CD4-positive, alpha-beta memory T cell (primary cell): ENCODE measurements around the gene BBX. TPM values are rescaled to one million over a fixed set of nuclear protein-coding genes. Genes with fewer than 3 reads are reported as not detected.

Experiments
- CTCF ChIA-PET: fragments of 350-600 bp; sonication (Branson Sonifier 250); formaldehyde crosslinking; loops from one replicate; lab custom pipeline; 2021; ENCODE audit warnings: inconsistent platforms; ENCODE audit not compliant: partially characterized antibody; lab: Charles Lee
- POLR2A ChIA-PET: fragments of 350-600 bp; sonication (Branson Sonifier 250); formaldehyde crosslinking; loops from one replicate; lab custom pipeline; 2021; ENCODE audit not compliant: partially characterized antibody; lab: Charles Lee
- DNase-seq, 5 donors: peaks; one replicate each; pipeline versions ENCODE4 v3.0.0 to v3.0.0-alpha.2; 2020 to 2022; ENCODE audit warnings: mixed read lengths in 1 of 5
- H3K27ac ChIP-seq: one replicate; pipeline ENCODE4 v1.7.0; 2013; ENCODE audit warnings: low read depth, low read length
- H3K27me3 ChIP-seq: 2 replicates; pipeline ENCODE4 v1.7.0; 2013; ENCODE audit warnings: mild to moderate bottlenecking, low read length, moderate library complexity; ENCODE audit not compliant: insufficient read depth
- H3K36me3 ChIP-seq: 2 replicates; pipeline ENCODE4 v1.7.0; 2013; ENCODE audit warnings: mild to moderate bottlenecking, low read length, moderate library complexity; ENCODE audit not compliant: insufficient read depth
- H3K4me1 ChIP-seq: 2 replicates; pipeline ENCODE4 v1.7.0; 2013; ENCODE audit warnings: mild to moderate bottlenecking, low read length, moderate library complexity; ENCODE audit not compliant: insufficient read depth
- H3K4me3 ChIP-seq, 2 donors: one replicate each; pipeline ENCODE4 v1.7.0; 2013; ENCODE audit warnings: low read length in 2 of 2, mild to moderate bottlenecking in 1 of 2
- H3K9me3 ChIP-seq, 2 donors: one replicate each; pipeline ENCODE4 v1.7.0; 2013; ENCODE audit warnings: low read length in 2 of 2, control low read depth in 1 of 2; ENCODE audit not compliant: control insufficient read depth in 1 of 2
- H3K27ac Mint-ChIP-seq, 7 donors: one replicate each; pipeline ENCODE4 v1.8.0; 2020 to 2021; ENCODE audit warnings: mixed read lengths in 7 of 7, mild to moderate bottlenecking in 6 of 7, inconsistent platforms in 3 of 7, moderate library complexity in 3 of 7
- H3K27me3 Mint-ChIP-seq, 2 donors: one replicate each; pipeline ENCODE4 v1.8.0; 2020 to 2021; ENCODE audit warnings: mixed read lengths in 2 of 2
- H3K36me3 Mint-ChIP-seq, 2 donors: one replicate each; pipeline ENCODE4 v1.8.0; 2020 to 2021; ENCODE audit warnings: mixed read lengths in 2 of 2, inconsistent platforms in 1 of 2, mild to moderate bottlenecking in 1 of 2
- H3K4me1 Mint-ChIP-seq, 4 donors: one replicate each; pipeline ENCODE4 v1.8.0; 2020 to 2021; ENCODE audit warnings: mixed read lengths in 4 of 4, mild to moderate bottlenecking in 1 of 4
- H3K4me3 Mint-ChIP-seq, 8 donors: one replicate each; pipeline ENCODE4 v1.8.0; 2020 to 2021; ENCODE audit warnings: mixed read lengths in 8 of 8, mild to moderate bottlenecking in 7 of 8, moderate library complexity in 6 of 8, inconsistent platforms in 3 of 8
- H3K9me3 Mint-ChIP-seq, 8 donors: one replicate each; pipeline ENCODE4 v1.8.0; 2020 to 2021; ENCODE audit warnings: mixed read lengths in 8 of 8, mild to moderate bottlenecking in 5 of 8, inconsistent platforms in 3 of 8, moderate library complexity in 1 of 8
- intact Hi-C: fragments of 100-400 bp; cut with micrococcal nuclease; formaldehyde crosslinking; loops from one replicate; pipeline ENCODE4 v1.15.1; 2023
- polyA plus RNA-seq, 2 donors: library from polyadenylated mRNA; unstranded; fragments of 300-500 nt; fragmentation: Illumina TruSeq; gene quantifications; one replicate each; pipeline ENCODE4 v1.2.3, GENCODE V29; 2021
- total RNA-seq, 2 experiments: library from RNA; stranded (reverse); gene quantifications; one replicate each; pipeline ENCODE4 v1.2.3, GENCODE V29; 2021

BBX gene
- total and polyA plus RNA-seq, 4 experiments from 2014 or later: 85.4 to 101 (median 96.5) TPM

- Mint-ChIP-seq H3K4me1 (peaks cover 13 to 41% (median 24%) of the 10 kb centered on the region in 4 donors), H3K36me3 (peaks cover 0 to 2% of the 10 kb centered on the region in 2 donors), H3K9me3 (no peaks in the 10 kb centered on the region), H3K4me3 (no peak overlapping the region), H3K27me3 (no peaks in the 10 kb centered on the region), H3K27ac (peak overlapping the region in 1 of 7 donors; percentile 4)
- Histone ChIP-seq H3K27ac (no peak overlapping the region), H3K4me3 (no peak overlapping the region), H3K36me3 (no peaks in the 10 kb centered on the region), H3K27me3 (no peaks in the 10 kb centered on the region), H3K4me1 (no peaks in the 10 kb centered on the region), H3K9me3 (no peaks in the 10 kb centered on the region)
- no peak for DNase-seq
- intact Hi-C loops: no loop called here
- POLR2A ChIA-PET: no interaction called here
- CTCF ChIA-PET: no interaction called here
Observed at GRCh38 chr3:107705046-107705445, 182.3 kb downstream of the BBX start.

- H3K4me3 ChIP-seq: no peak overlapping the region
- Mint-ChIP-seq H3K4me3 (no peak overlapping the region), H3K27ac (peak overlapping the region in 2 of 7 donors; percentile 15 to 17), H3K27me3 (no peaks in the 10 kb centered on the region), H3K36me3 (peaks cover 41 to 42% of the 10 kb centered on the region in 2 donors), H3K4me1 (peaks cover 0 to 3% (median 2%) of the 10 kb centered on the region in 4 donors), H3K9me3 (no peaks in the 10 kb centered on the region)
- no peaks in the 10 kb centered on the region for H3K4me1 ChIP-seq
- no peak for DNase-seq
- peaks cover 6% of the 10 kb centered on the region for H3K36me3 ChIP-seq
- intact Hi-C loops: no loop called here
- no peaks in the 10 kb centered on the region for H3K9me3 ChIP-seq
- H3K27ac ChIP-seq: no peak overlapping the region
- H3K27me3 ChIP-seq: no peaks in the 10 kb centered on the region
- ChIA-PET POLR2A (no interaction called here), CTCF (interaction anchor here (1.7 kb wide), 1 partner anchor 36 kb away, joined by 7 read pairs; no protein-coding TSS in a partner anchor)
Observed at GRCh38 chr3:107710851-107711250, 188.1 kb downstream of the BBX start.

GRCh38 chr3:107716734-107717133, 194.0 kb downstream of the BBX start:
- Mint-ChIP-seq H3K27ac (peak overlapping the region in 1 of 7 donors; percentile 25), H3K4me1 (peaks cover 4 to 9% (median 5%) of the 10 kb centered on the region in 4 donors), H3K4me3 (no peak overlapping the region), H3K36me3 (peaks cover 41 to 53% of the 10 kb centered on the region in 2 donors), H3K27me3 (no peaks in the 10 kb centered on the region), H3K9me3 (peaks cover 0 to 2% (median 0%) of the 10 kb centered on the region in 8 donors)
- peaks cover 10% of the 10 kb centered on the region for H3K36me3 ChIP-seq
- DNase-seq: no peak
- H3K4me3 ChIP-seq: no peak overlapping the region
- H3K9me3 ChIP-seq: no peaks in the 10 kb centered on the region
- no peak overlapping the region for H3K27ac ChIP-seq
- intact Hi-C loops: no loop called here
- POLR2A ChIA-PET: no interaction called here
- H3K27me3 ChIP-seq: no peaks in the 10 kb centered on the region
- H3K4me1 ChIP-seq: no peaks in the 10 kb centered on the region
- CTCF ChIA-PET: interaction anchor here (0.8 to 1.3 kb wide), 2 partner anchors 11 to 41 kb away, joined by 3 to 4 read pairs; no protein-coding TSS in a partner anchor

- Histone ChIP-seq H3K4me3 (no peak overlapping the region), H3K36me3 (peaks cover 4% of the 10 kb centered on the region), H3K9me3 (no peaks in the 10 kb centered on the region), H3K27me3 (no peaks in the 10 kb centered on the region), H3K4me1 (no peaks in the 10 kb centered on the region), H3K27ac (no peak overlapping the region)
- peaks cover 28 to 41% of the 10 kb centered on the region in 2 donors for H3K36me3 Mint-ChIP-seq
- peaks cover 0 to 2% (median 0%) of the 10 kb centered on the region in 8 donors for H3K9me3 Mint-ChIP-seq
- no peak for DNase-seq
- CTCF ChIA-PET: no interaction called here
- H3K27ac Mint-ChIP-seq: peak overlapping the region in 1 of 7 donors; percentile 32
- H3K27me3 Mint-ChIP-seq: no peaks in the 10 kb centered on the region
- intact Hi-C loops: no loop called here
- POLR2A ChIA-PET: no interaction called here
- H3K4me1 Mint-ChIP-seq: peaks cover 4 to 9% (median 5%) of the 10 kb centered on the region in 4 donors
- H3K4me3 Mint-ChIP-seq: no peak overlapping the region
Observed at GRCh38 chr3:107718547-107718946, 195.8 kb downstream of the BBX start.

- intact Hi-C loops: no loop called here
- H3K4me1 Mint-ChIP-seq: peaks cover 0 to 10% (median 0%) of the 10 kb centered on the region in 4 donors
- no peaks in the 10 kb centered on the region for H3K4me1 ChIP-seq
- H3K27me3 ChIP-seq: no peaks in the 10 kb centered on the region
- ChIA-PET CTCF (interaction anchor here (1.7 kb wide), 1 partner anchor 9 kb away, joined by 4 read pairs; no protein-coding TSS in a partner anchor), POLR2A (no interaction called here)
- H3K27me3 Mint-ChIP-seq: no peaks in the 10 kb centered on the region
- no peak overlapping the region for H3K27ac Mint-ChIP-seq
- H3K27ac ChIP-seq: no peak overlapping the region
- H3K4me3 ChIP-seq: no peak overlapping the region
- H3K4me3 Mint-ChIP-seq: no peak overlapping the region
- peaks cover 31 to 52% of the 10 kb centered on the region in 2 donors for H3K36me3 Mint-ChIP-seq
- no peak for DNase-seq
- H3K9me3 ChIP-seq: no peaks in the 10 kb centered on the region
- no peaks in the 10 kb centered on the region for H3K9me3 Mint-ChIP-seq
- H3K36me3 ChIP-seq: peaks cover 16% of the 10 kb centered on the region
Observed at GRCh38 chr3:107727102-107727501, 204.3 kb downstream of the BBX start.

GRCh38 chr3:107729686-107730085, 206.9 kb downstream of the BBX start:
- CTCF ChIA-PET: interaction anchor here (0.8 to 1.6 kb wide), 5 partner anchors 9 to 53 kb away, joined by 3 to 9 read pairs (median 5); no protein-coding TSS in a partner anchor
- Histone ChIP-seq H3K4me3 (no peak overlapping the region), H3K4me1 (no peaks in the 10 kb centered on the region), H3K9me3 (no peaks in the 10 kb centered on the region), H3K27ac (no peak overlapping the region), H3K36me3 (peaks cover 16% of the 10 kb centered on the region), H3K27me3 (no peaks in the 10 kb centered on the region)
- intact Hi-C loops: no loop called here
- H3K36me3 Mint-ChIP-seq: peaks cover 42 to 64% of the 10 kb centered on the region in 2 donors
- H3K27ac Mint-ChIP-seq: peak overlapping the region in 1 of 7 donors; percentile 9
- H3K4me1 Mint-ChIP-seq: peaks cover 0 to 11% (median under 1%) of the 10 kb centered on the region in 4 donors
- H3K27me3 Mint-ChIP-seq: no peaks in the 10 kb centered on the region
- POLR2A ChIA-PET: no interaction called here
- H3K4me3 Mint-ChIP-seq: no peak overlapping the region
- no peak for DNase-seq
- no peaks in the 10 kb centered on the region for H3K9me3 Mint-ChIP-seq

GRCh38 chr3:107734317-107734716, 211.6 kb downstream of the BBX start:
- ChIA-PET POLR2A (no interaction called here), CTCF (interaction anchor here (1.2 kb wide), 1 partner anchor 57 kb away, joined by 3 read pairs; no protein-coding TSS in a partner anchor)
- Mint-ChIP-seq H3K9me3 (no peaks in the 10 kb centered on the region), H3K27me3 (no peaks in the 10 kb centered on the region), H3K36me3 (peaks cover 38 to 46% of the 10 kb centered on the region in 2 donors), H3K4me3 (no peak overlapping the region), H3K27ac (peak overlapping the region in 1 of 7 donors; percentile 28), H3K4me1 (peaks cover 0 to 8% (median 3%) of the 10 kb centered on the region in 4 donors)
- H3K4me3 ChIP-seq: no peak overlapping the region
- H3K27me3 ChIP-seq: no peaks in the 10 kb centered on the region
- no peak for DNase-seq
- no peaks in the 10 kb centered on the region for H3K4me1 ChIP-seq
- intact Hi-C loops: no loop called here
- peaks cover 9% of the 10 kb centered on the region for H3K36me3 ChIP-seq
- no peaks in the 10 kb centered on the region for H3K9me3 ChIP-seq
- no peak overlapping the region for H3K27ac ChIP-seq
